ENCODE data around the gene SPIN1. TPM values are rescaled to one million over a fixed set of nuclear protein-coding genes. Genes with fewer than 3 reads are reported as not detected.

The SPIN1 gene
- polyA plus RNA-seq, 1 experiment: 119 TPM

DNA sequence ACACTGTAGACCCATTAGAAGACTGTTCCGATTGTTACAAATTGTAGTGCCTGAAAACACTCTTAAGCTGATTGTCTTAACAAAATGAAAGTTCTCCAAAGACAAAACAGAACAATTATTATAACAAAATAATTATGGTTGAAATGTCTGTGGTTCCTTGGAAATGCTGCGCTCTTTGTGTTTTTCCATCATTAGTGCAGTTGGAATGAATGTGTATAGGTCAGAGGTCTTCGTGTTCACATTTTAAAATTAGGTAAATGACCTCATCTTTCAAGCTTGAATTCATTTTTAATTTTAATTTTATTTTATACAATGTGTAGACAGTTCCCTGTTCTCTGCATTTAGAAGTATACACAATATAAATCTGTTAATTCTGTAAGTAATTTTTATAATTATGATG, 90.0 kb downstream of the SPIN1 start:
- TF ChIP-seq, protein P1, sequence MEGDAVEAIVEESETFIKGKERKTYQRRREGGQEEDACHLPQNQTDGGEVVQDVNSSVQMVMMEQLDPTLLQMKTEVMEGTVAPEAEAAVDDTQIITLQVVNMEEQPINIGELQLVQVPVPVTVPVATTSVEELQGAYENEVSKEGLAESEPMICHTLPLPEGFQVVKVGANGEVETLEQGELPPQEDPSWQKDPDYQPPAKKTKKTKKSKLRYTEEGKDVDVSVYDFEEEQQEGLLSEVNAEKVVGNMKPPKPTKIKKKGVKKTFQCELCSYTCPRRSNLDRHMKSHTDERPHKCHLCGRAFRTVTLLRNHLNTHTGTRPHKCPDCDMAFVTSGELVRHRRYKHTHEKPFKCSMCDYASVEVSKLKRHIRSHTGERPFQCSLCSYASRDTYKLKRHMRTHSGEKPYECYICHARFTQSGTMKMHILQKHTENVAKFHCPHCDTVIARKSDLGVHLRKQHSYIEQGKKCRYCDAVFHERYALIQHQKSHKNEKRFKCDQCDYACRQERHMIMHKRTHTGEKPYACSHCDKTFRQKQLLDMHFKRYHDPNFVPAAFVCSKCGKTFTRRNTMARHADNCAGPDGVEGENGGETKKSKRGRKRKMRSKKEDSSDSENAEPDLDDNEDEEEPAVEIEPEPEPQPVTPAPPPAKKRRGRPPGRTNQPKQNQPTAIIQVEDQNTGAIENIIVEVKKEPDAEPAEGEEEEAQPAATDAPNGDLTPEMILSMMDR (IDR thresholded peaks at IDR 0.05; ENCODE audit: low read depth, low read length): no peak
- ChIA-PET POLR2A (no interaction called here), CTCF (no interaction called here)
- H3K4me3 ChIP-seq (ENCODE audit: low read depth, low read length): no peak overlapping the region
- H3K9me3 ChIP-seq (ENCODE audit: control insufficient read depth, insufficient read depth, low read length): no peaks in the 10 kb centered on the region
- no peak overlapping the region for H3K27ac ChIP-seq (ENCODE audit: low read depth, low read length)
- H3K27me3 ChIP-seq (ENCODE audit: control insufficient read depth, insufficient read depth, low read length): no peaks in the 10 kb centered on the region
- DNase-seq (ENCODE audit: low read depth, low spot score): no peak

DNA sequence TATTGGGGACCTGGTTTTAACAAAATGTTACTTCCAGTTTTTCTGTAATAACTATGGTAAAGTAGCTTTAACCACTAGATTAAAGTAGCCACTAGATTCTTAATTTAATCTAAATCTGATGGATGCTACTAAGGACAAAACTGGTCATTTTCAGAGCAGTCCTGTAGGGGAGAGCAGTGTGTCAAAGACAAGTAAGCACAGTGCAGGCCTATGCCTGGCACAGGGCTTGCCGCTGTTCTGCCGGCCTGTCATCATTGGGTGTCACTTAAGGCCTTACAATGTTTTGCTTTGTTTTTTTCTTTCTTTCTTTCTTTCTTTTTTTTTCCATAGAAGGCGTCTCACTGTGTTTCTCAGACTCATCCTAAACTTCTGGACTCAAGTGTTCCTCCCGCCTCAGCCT, 93.7 kb downstream of the SPIN1 start:
- POLR2A ChIA-PET: no interaction called here
- no peaks in the 10 kb centered on the region for H3K27me3 ChIP-seq (ENCODE audit: control insufficient read depth, insufficient read depth, low read length)
- TF ChIP-seq, protein P1 (IDR thresholded peaks at IDR 0.05; ENCODE audit: low read depth, low read length): no peak
- no peak for DNase-seq (ENCODE audit: low read depth, low spot score)
- H3K27ac ChIP-seq (ENCODE audit: low read depth, low read length): no peak overlapping the region
- no peaks in the 10 kb centered on the region for H3K9me3 ChIP-seq (ENCODE audit: control insufficient read depth, insufficient read depth, low read length)
- CTCF ChIA-PET: no interaction called here
- no peak overlapping the region for H3K4me3 ChIP-seq (ENCODE audit: low read depth, low read length)

DNA sequence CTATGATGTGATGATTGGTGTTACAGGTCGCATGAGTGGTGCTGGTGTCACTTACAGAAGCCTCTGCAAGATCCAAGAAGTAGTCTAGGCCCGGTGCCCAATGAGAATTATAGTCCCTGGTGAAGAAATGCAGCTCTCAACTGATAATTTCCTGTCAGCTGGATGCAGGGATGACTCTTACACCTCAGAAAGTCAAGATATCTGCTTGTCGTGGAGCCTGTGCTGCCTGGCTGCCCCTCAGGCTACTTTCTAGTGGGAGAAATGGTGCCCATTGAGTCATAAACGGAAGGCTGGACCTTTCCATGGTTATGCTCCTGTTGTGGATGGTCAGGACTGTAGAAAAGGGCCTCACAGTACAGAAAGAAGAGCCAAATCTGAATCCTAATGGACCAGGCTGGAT, 99.9 kb downstream of the SPIN1 start:
- Histone ChIP-seq H3K4me3 (ENCODE audit: low read depth, low read length) (no peak overlapping the region), H3K27me3 (ENCODE audit: control insufficient read depth, insufficient read depth, low read length) (no peaks in the 10 kb centered on the region), H3K27ac (ENCODE audit: low read depth, low read length) (no peak overlapping the region), H3K9me3 (ENCODE audit: control insufficient read depth, insufficient read depth, low read length) (no peaks in the 10 kb centered on the region)
- POLR2A ChIA-PET: no interaction called here
- TF ChIP-seq, protein P1 (IDR thresholded peaks at IDR 0.05; ENCODE audit: low read depth, low read length): no peak
- no peak for DNase-seq (ENCODE audit: low read depth, low spot score)
- CTCF ChIA-PET: no interaction called here

DNA sequence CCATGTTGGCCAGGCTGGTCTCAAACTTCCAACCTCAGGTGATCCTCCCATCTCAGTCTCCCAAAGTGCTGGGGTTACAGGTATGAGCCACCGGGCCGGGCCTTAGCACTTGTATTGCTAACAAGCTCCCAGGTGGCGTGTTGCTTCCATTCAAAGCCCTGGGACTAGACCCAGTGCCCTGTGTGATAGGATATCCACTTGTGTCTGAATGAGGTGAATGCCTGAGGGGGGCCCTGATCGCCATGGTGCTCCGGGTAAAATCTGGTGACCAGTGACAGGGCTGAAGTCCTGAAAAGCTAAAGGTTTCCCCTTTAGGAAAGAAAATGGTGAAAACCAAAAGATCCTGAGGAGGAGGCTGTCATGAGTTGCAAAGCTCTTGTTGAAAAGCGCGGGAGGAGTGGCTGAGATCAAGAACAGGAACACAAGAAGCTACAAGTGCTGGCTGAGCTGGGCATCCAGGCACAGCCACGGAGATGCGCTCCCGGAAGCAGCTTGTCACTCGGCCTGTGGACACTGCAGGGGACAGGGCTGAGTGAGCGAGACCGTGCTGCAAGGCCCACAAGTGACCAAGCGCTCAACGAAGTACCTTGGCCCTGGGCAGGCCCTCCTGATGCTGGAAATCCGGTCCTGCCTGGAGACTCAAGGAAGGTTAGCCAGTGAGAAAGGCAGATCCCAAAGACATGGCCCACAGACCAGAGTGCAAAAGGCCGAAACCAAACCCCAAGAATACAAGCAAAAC, 106.9 kb downstream of the SPIN1 start:
- Histone ChIP-seq H3K9me3 (ENCODE audit: control insufficient read depth, insufficient read depth, low read length) (no peaks in the 10 kb centered on the region), H3K4me3 (ENCODE audit: low read depth, low read length) (no peak overlapping the region), H3K27ac (ENCODE audit: low read depth, low read length) (no peak overlapping the region), H3K27me3 (ENCODE audit: control insufficient read depth, insufficient read depth, low read length) (no peaks in the 10 kb centered on the region)
- ChIA-PET CTCF (interaction anchor here (0.5 to 0.9 kb wide), 2 partner anchors 10 to 484 kb away, joined by 3 to 5 read pairs; no protein-coding TSS in a partner anchor), POLR2A (no interaction called here)
- DNase-seq (ENCODE audit: low read depth, low spot score): no peak
- TF ChIP-seq, protein P1 (IDR thresholded peaks at IDR 0.05; ENCODE audit: low read depth, low read length): no peak

DNA sequence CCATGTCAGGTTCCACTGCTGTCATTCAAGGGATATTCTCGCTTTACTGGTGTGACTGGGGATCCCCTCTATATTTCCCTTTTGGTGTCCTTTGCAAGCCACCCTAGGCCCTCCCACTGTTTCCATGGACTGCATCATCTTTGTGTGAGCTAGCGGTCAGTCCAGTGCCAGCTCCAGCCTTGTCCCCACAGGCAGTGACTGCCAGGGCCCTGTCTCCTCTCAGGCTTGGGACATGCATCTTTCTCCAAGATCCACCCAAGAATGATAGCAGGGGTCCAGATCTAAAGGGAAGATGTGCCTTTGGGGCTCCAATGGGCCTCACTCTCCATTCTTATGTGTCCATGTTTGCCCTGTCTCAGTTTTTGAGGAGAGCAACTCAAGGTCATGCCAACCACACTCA, 109.0 kb downstream of the SPIN1 start:
- H3K4me3 ChIP-seq (ENCODE audit: low read depth, low read length): no peak overlapping the region
- TF ChIP-seq, protein P1 (IDR thresholded peaks at IDR 0.05; ENCODE audit: low read depth, low read length): no peak
- no peak for DNase-seq (ENCODE audit: low read depth, low spot score)
- no peaks in the 10 kb centered on the region for H3K27me3 ChIP-seq (ENCODE audit: control insufficient read depth, insufficient read depth, low read length)
- CTCF ChIA-PET: no interaction called here
- POLR2A ChIA-PET: no interaction called here
- no peak overlapping the region for H3K27ac ChIP-seq (ENCODE audit: low read depth, low read length)
- H3K9me3 ChIP-seq (ENCODE audit: control insufficient read depth, insufficient read depth, low read length): no peaks in the 10 kb centered on the region
